HG02884 (cell line): ENCODE data around the gene SEMA3G.

Source experiments
- ATAC-seq: cut with Tn5 transposase; IDR thresholded peaks from one replicate; pipeline ENCODE4 v1.9.1; 2021; ENCODE audit warnings: mild to moderate bottlenecking, moderate library complexity; ENCODE audit not compliant: unreplicated experiment

The SEMA3G gene

GRCh38 chr3:52444860-52445793 is at the start of gene SEMA3G:
SEMA3G (minus strand) TSS chr3:52445103; CDS start chr3:52445027, 76 bp downstream.
- ATAC-seq, result peak; percentile 68

- no peak for ATAC-seq
Observed at GRCh38 chr3:52494445-52494844, 49.5 kb upstream of the SEMA3G start.

- ATAC-seq, result no peak
Observed at GRCh38 chr3:52493232-52494017, 48.5 kb upstream of the SEMA3G start.

- no peak for ATAC-seq
Observed at GRCh38 chr3:52492059-52492458, 47.2 kb upstream of the SEMA3G start.

- ATAC-seq, result no peak
Observed at GRCh38 chr3:52490939-52491526, 46.1 kb upstream of the SEMA3G start.

- ATAC-seq, result no peak
Observed at GRCh38 chr3:52490035-52490938, 45.4 kb upstream of the SEMA3G start.

GRCh38 chr3:52489453-52489852 is 44.5 kb upstream of the SEMA3G start:
- ATAC-seq, result no peak

- no peak for ATAC-seq
Observed at GRCh38 chr3:52488746-52489145, 43.8 kb upstream of the SEMA3G start.

GRCh38 chr3:52487788-52488691 is 43.1 kb upstream of the SEMA3G start:
- ATAC-seq, result no peak

- ATAC-seq, result no peak
Observed at GRCh38 chr3:52487050-52487787, 42.3 kb upstream of the SEMA3G start.

GRCh38 chr3:52484680-52485461 is 40.0 kb upstream of the SEMA3G start:
- ATAC-seq, result no peak

GRCh38 chr3:52483577-52484381 is 38.9 kb upstream of the SEMA3G start:
- ATAC-seq, result no peak

- ATAC-seq, result no peak
Observed at GRCh38 chr3:52483081-52483480, 38.2 kb upstream of the SEMA3G start.

- ATAC-seq, result no peak
Observed at GRCh38 chr3:52481819-52482521, 37.1 kb upstream of the SEMA3G start.

- no peak for ATAC-seq
Observed at GRCh38 chr3:52480768-52481715, 36.1 kb upstream of the SEMA3G start.
